Thyroid gland (tissue), 4 donors: ENCODE data around the gene SRSF3. TPM values are rescaled to one million over a fixed set of nuclear protein-coding genes. Genes with fewer than 3 reads are reported as not detected.

Source experiments
- DNase-seq, 2 donors: peaks; one replicate each; pipeline ENCODE4 v3.0.0-alpha.2; 2019
- H3K27ac ChIP-seq, 3 donors: fragments of 200-600 bp; sonication (generic); 1 replicate in 2 of 3; 2 replicates in 1 of 3; pipeline ENCODE4 v1.5.1; 2016 to 2019; ENCODE audit warnings: mild to moderate bottlenecking in 1 of 3, moderate library complexity in 1 of 3
- H3K27me3 ChIP-seq: fragments of 200-600 bp; sonication (generic); one replicate; pipeline ENCODE4 v1.5.1; 2019
- H3K36me3 ChIP-seq, 2 donors: fragments of 200-600 bp; sonication (generic); one replicate each; pipeline ENCODE4 v1.5.1; 2016 to 2019
- H3K4me1 ChIP-seq, 2 donors: fragments of 200-600 bp; sonication (generic); one replicate each; pipeline ENCODE4 v1.5.1; 2017 to 2019
- H3K4me3 ChIP-seq, 3 donors: fragments of 200-600 bp; sonication (generic); replicated peaks in 1 of 3; 1 replicate in 2 of 3; 2 replicates in 1 of 3; pipeline ENCODE4 v1.5.1; 2016; ENCODE audit warnings: mild to moderate bottlenecking in 1 of 3
- H3K9me3 ChIP-seq: fragments of 200-600 bp; sonication (generic); one replicate; pipeline ENCODE4 v1.5.1; 2017
- POLR2A ChIP-seq, 2 donors: fragments of 450-650 bp; IDR thresholded peaks; one replicate each; pipeline ENCODE4 v1.6.1; 2017; ENCODE audit warnings: antibody characterized with exemption in 2 of 2, mild to moderate bottlenecking in 2 of 2, moderate library complexity in 1 of 2
- WGBS, 2 donors: methylation state at CpG; one replicate each; pipeline ENCODE4 v1.1.5; 2017; 5-methylcytosine and 5-hydroxymethylcytosine counted together
- intact Hi-C: fragments of 100-400 bp; cut with DNase I; formaldehyde crosslinking; loops from one replicate; pipeline ENCODE4 v1.15.1; 2023
- total RNA-seq, 4 donors: library from RNA; depleted of rRNA; stranded (reverse); fragments of >200 nt; gene quantifications; one replicate each; pipeline ENCODE4 v1.2.3, GENCODE V29; 2016
- TF ChIP-seq, protein P1 (sequence below), 6 experiments: fragments of 200-600 bp in 3 of 6; fragments of 450-650 bp in 3 of 6; sonication (generic) in 3 of 6; IDR thresholded peaks; one replicate each; pipeline ENCODE4 v1.5.1; 2016 to 2019; ENCODE audit warnings: antibody characterized with exemption in 6 of 6, mild to moderate bottlenecking in 2 of 6, inconsistent platforms in 1 of 6, moderate library complexity in 1 of 6

Gene SRSF3
- total RNA-seq, 4 donors from 2014 or later = 120 to 287 (median 144) TPM

- Histone ChIP-seq H3K27ac (no peak overlapping the region), H3K27me3 (no peaks in the 10 kb centered on the region), H3K9me3 (no peaks in the 10 kb centered on the region), H3K36me3 (no peaks in the 10 kb centered on the region), H3K4me3 (no peak overlapping the region), H3K4me1 (no peaks in the 10 kb centered on the region)
- no peak for TF ChIP-seq POLR2A (IDR thresholded peaks at IDR 0.05)
- TF ChIP-seq, protein P1, sequence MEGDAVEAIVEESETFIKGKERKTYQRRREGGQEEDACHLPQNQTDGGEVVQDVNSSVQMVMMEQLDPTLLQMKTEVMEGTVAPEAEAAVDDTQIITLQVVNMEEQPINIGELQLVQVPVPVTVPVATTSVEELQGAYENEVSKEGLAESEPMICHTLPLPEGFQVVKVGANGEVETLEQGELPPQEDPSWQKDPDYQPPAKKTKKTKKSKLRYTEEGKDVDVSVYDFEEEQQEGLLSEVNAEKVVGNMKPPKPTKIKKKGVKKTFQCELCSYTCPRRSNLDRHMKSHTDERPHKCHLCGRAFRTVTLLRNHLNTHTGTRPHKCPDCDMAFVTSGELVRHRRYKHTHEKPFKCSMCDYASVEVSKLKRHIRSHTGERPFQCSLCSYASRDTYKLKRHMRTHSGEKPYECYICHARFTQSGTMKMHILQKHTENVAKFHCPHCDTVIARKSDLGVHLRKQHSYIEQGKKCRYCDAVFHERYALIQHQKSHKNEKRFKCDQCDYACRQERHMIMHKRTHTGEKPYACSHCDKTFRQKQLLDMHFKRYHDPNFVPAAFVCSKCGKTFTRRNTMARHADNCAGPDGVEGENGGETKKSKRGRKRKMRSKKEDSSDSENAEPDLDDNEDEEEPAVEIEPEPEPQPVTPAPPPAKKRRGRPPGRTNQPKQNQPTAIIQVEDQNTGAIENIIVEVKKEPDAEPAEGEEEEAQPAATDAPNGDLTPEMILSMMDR (IDR thresholded peaks at IDR 0.05) = no peak
- 71 to 73% methylated on average over 7 of the region's 7 CpGs for WGBS, 2 donors
- DNase-seq = no peak
- intact Hi-C loops = no loop called here
Observed at GRCh38 chr6:36559011-36559793, 35.0 kb upstream of the SRSF3 start.

DNA sequence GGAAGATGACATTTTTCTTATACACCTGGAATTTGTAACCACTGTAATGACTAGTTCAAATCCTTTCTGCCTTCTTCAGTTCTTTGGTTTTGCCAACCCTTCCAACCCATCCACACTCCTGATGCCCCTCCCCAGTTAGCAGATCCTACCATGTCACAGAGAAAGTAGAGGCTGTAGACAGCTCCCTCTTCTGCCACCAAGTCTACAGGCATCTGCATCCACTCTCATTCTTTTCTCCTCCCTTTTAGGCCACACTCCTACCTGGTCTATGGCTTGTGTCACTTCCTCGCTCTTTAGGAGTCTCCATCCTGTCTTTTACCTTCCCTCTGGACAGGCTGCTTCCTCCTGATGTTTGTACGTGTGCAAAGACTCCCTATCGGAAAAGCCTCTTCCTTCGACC lies 33.3 kb upstream of the SRSF3 start:
- H3K36me3 ChIP-seq = no peaks in the 10 kb centered on the region
- DNase-seq = no peak
- 94 to 95% methylated on average over 4 of the region's 4 CpGs for WGBS, 2 donors
- no peaks in the 10 kb centered on the region for H3K4me1 ChIP-seq
- no peaks in the 10 kb centered on the region for H3K27me3 ChIP-seq
- H3K9me3 ChIP-seq = no peaks in the 10 kb centered on the region
- no peak for TF ChIP-seq POLR2A (IDR thresholded peaks at IDR 0.05)
- TF ChIP-seq, protein P1 (IDR thresholded peaks at IDR 0.05) = no peak
- intact Hi-C loops = no loop called here
- H3K4me3 ChIP-seq = no peak overlapping the region
- H3K27ac ChIP-seq = no peak overlapping the region

DNA sequence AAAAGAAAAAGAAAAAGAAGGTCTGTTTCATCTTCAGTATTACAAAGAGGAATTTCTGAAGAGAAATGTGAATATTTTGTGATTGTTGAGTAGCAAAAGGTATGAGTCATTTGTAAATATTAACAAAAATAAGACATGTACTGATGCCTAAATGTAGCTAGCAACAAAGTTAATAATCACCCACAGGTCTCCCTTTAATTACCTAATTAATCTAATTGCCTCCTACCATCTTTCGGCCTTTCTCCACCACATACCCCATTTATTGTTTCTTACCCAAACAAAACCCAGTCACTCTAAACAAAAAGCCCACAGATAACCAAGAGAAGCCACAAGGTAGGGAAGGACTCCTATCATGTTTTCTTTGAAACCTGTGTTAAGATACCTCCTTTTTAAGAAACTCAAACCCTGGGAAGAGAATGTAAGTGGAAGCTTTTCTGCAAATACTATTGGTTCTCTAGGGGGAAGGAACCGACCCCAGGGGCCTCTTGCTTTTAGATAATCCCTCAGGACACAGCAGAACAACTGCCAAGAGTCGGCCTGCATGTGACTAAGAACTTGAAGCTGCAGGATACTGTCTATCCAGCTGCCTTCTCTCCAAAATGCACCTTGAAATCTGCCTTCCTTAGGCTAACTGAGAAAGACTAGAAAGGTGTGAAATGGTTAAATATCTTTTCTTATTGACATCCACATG lies 30.8 kb upstream of the SRSF3 start:
- H3K4me3 ChIP-seq = no peak overlapping the region
- no peaks in the 10 kb centered on the region for H3K36me3 ChIP-seq
- H3K4me1 ChIP-seq = no peaks in the 10 kb centered on the region
- H3K27me3 ChIP-seq = no peaks in the 10 kb centered on the region
- no peak overlapping the region for H3K27ac ChIP-seq
- intact Hi-C loops = no loop called here
- TF ChIP-seq, protein P1 (IDR thresholded peaks at IDR 0.05) = no peak
- TF ChIP-seq POLR2A (IDR thresholded peaks at IDR 0.05) = no peak
- no peak for DNase-seq
- H3K9me3 ChIP-seq = no peaks in the 10 kb centered on the region
- WGBS, 2 donors = 55 to 56% methylated on average over 3 of the region's 3 CpGs

GRCh38 chr6:36563928-36564284 lies 30.3 kb upstream of the SRSF3 start:
- H3K4me3 ChIP-seq = no peak overlapping the region
- no peaks in the 10 kb centered on the region for H3K9me3 ChIP-seq
- intact Hi-C loops = no loop called here
- DNase-seq = no peak
- no peaks in the 10 kb centered on the region for H3K27me3 ChIP-seq
- H3K4me1 ChIP-seq = no peaks in the 10 kb centered on the region
- WGBS, 2 donors = 86 to 95% methylated on average over 4 of the region's 4 CpGs
- H3K27ac ChIP-seq = no peak overlapping the region
- no peaks in the 10 kb centered on the region for H3K36me3 ChIP-seq
- TF ChIP-seq POLR2A (IDR thresholded peaks at IDR 0.05) = no peak
- TF ChIP-seq, protein P1 (IDR thresholded peaks at IDR 0.05) = no peak

- Histone ChIP-seq H3K4me3 (no peak overlapping the region), H3K4me1 (no peaks in the 10 kb centered on the region), H3K9me3 (no peaks in the 10 kb centered on the region), H3K36me3 (no peaks in the 10 kb centered on the region), H3K27ac (no peak overlapping the region), H3K27me3 (no peaks in the 10 kb centered on the region)
- DNase-seq = no peak
- TF ChIP-seq, protein P1 (IDR thresholded peaks at IDR 0.05) = no peak
- no peak for TF ChIP-seq POLR2A (IDR thresholded peaks at IDR 0.05)
- WGBS, 2 donors = 85 to 87% methylated on average over 8 of the region's 8 CpGs
- intact Hi-C loops = no loop called here
Observed at GRCh38 chr6:36566418-36566905, 27.7 kb upstream of the SRSF3 start.
